ENCODE data around the gene FAM241A. TPM values are rescaled to one million over a fixed set of nuclear protein-coding genes. Genes with fewer than 3 reads are reported as not detected.
"Not testable (repeated sequence)": the region's sequence is repeated elsewhere in the genome, so short reads cannot be mapped to it uniquely, and the experiment has no call there.

The FAM241A gene
- total RNA-seq, 2 donors from 2014 or later, result 0.13 to 0.18 TPM

DNA sequence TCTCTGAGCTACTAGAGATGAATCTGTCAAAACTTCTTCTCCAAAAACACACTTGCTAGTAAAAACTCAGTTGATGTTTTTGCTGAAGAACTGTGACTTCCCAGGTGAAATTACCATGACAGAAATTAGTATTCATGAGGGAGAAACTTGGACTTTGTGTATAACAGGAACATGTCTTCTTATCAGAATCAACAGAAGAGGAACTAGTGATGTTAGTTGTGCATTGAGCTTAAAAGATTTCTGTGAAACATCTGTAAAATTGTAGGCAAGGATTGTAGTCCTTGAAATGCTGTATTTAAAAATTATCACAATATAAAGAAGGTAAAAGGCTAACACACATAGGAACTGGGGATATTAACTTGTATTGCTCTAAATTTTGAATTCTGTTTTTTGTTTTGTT is 11.3 kb downstream of the FAM241A start:
- Histone ChIP-seq H3K9me3 (ENCODE audit: control insufficient read depth, low read length) (no peaks in the 10 kb centered on the region), H3K4me3 (ENCODE audit: low read length) (no peak overlapping the region), H3K36me3 (ENCODE audit: control insufficient read depth, insufficient read depth, low read length) (no peaks in the 10 kb centered on the region), H3K9ac (ENCODE audit: extremely low read depth, low read length, poor library complexity, severe bottlenecking) (no peak overlapping the region), H3K27ac (ENCODE audit: low read depth, low read length) (no peak overlapping the region), H3K27me3 (ENCODE audit: control insufficient read depth, insufficient read depth, low read length, poor library complexity, severe bottlenecking) (no peaks in the 10 kb centered on the region), H3K4me1 (ENCODE audit: control insufficient read depth, insufficient read depth, low read length) (no peaks in the 10 kb centered on the region)
- Mint-ChIP-seq H3K27ac (no peak overlapping the region), H3K4me3 (no peak overlapping the region), H3K4me1 (peaks cover 6% of the 10 kb centered on the region), H3K27me3 (ENCODE audit: insufficient read depth) (peaks cover 10% of the 10 kb centered on the region), H3K9me3 (peaks cover under 1% of the 10 kb centered on the region), H3K36me3 (ENCODE audit: low read depth) (no peaks in the 10 kb centered on the region)
- TF ChIP-seq CTCF (conservative IDR thresholded peaks at IDR 0.05), result no peak
- no peak for DNase-seq

DNA sequence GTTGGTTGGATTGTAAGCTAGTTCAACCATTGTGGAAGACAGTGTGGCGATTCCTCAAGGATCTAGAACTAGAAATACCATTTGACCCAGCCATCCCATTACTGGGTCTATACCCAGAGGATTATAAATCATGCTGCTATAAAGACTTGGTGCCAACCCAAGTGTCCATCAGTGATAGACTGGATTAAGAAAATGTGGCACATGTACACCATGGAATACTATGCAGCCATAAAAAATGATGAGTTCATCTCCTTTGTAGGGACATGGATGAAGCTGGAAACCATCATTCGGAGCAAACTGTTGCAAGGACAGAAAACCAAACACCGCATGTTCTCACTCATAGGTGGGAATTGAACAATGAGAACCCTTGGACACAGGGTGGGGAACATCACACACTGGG is 18.5 kb downstream of the FAM241A start:
- not testable (repeated sequence) for H3K4me3 Mint-ChIP-seq; DNase-seq; H3K9ac ChIP-seq (ENCODE audit: extremely low read depth, low read length, poor library complexity, severe bottlenecking); H3K9me3 ChIP-seq (ENCODE audit: control insufficient read depth, low read length); H3K36me3 ChIP-seq (ENCODE audit: control insufficient read depth, insufficient read depth, low read length); H3K27ac Mint-ChIP-seq; H3K4me1 ChIP-seq (ENCODE audit: control insufficient read depth, insufficient read depth, low read length); H3K27me3 ChIP-seq (ENCODE audit: control insufficient read depth, insufficient read depth, low read length, poor library complexity, severe bottlenecking); H3K36me3 Mint-ChIP-seq (ENCODE audit: low read depth); H3K4me1 Mint-ChIP-seq; H3K4me3 ChIP-seq (ENCODE audit: low read length); H3K27ac ChIP-seq (ENCODE audit: low read depth, low read length)
- WGBS, 2 experiments (ENCODE audit: insufficient coverage in 1 of 2, insufficient read length in 1 of 2), result 83 to 91% methylated on average over 2 to 3 of the region's 3 CpGs
- H3K9me3 Mint-ChIP-seq, result peaks cover 10% of the 10 kb centered on the region
- peaks cover 12% of the 10 kb centered on the region for H3K27me3 Mint-ChIP-seq (ENCODE audit: insufficient read depth)

- Mint-ChIP-seq H3K27me3 (ENCODE audit: insufficient read depth) (peaks cover under 1% of the 10 kb centered on the region), H3K4me3 (no peak overlapping the region), H3K9me3 (peaks cover 1% of the 10 kb centered on the region), H3K36me3 (ENCODE audit: low read depth) (no peaks in the 10 kb centered on the region), H3K4me1 (no peaks in the 10 kb centered on the region), H3K27ac (no peak overlapping the region)
- Histone ChIP-seq H3K36me3 (ENCODE audit: control insufficient read depth, insufficient read depth, low read length) (no peaks in the 10 kb centered on the region), H3K27ac (ENCODE audit: low read depth, low read length) (no peak overlapping the region), H3K27me3 (ENCODE audit: control insufficient read depth, insufficient read depth, low read length, poor library complexity, severe bottlenecking) (no peaks in the 10 kb centered on the region), H3K4me3 (ENCODE audit: low read length) (no peak overlapping the region), H3K4me1 (ENCODE audit: control insufficient read depth, insufficient read depth, low read length) (no peaks in the 10 kb centered on the region), H3K9me3 (ENCODE audit: control insufficient read depth, low read length) (no peaks in the 10 kb centered on the region), H3K9ac (ENCODE audit: extremely low read depth, low read length, poor library complexity, severe bottlenecking) (no peak overlapping the region)
- TF ChIP-seq CTCF (conservative IDR thresholded peaks at IDR 0.05), result no peak
- DNase-seq, result no peak
Measured at GRCh38 chr4:112167794-112168193, 22.5 kb downstream of the FAM241A start.

GRCh38 chr4:112168719-112169500 is 23.7 kb downstream of the FAM241A start:
- Histone ChIP-seq H3K4me3 (ENCODE audit: low read length) (no peak overlapping the region), H3K27me3 (ENCODE audit: control insufficient read depth, insufficient read depth, low read length, poor library complexity, severe bottlenecking) (no peaks in the 10 kb centered on the region), H3K27ac (ENCODE audit: low read depth, low read length) (no peak overlapping the region), H3K36me3 (ENCODE audit: control insufficient read depth, insufficient read depth, low read length) (no peaks in the 10 kb centered on the region), H3K4me1 (ENCODE audit: control insufficient read depth, insufficient read depth, low read length) (no peaks in the 10 kb centered on the region), H3K9ac (ENCODE audit: extremely low read depth, low read length, poor library complexity, severe bottlenecking) (no peak overlapping the region), H3K9me3 (ENCODE audit: control insufficient read depth, low read length) (no peaks in the 10 kb centered on the region)
- TF ChIP-seq CTCF (conservative IDR thresholded peaks at IDR 0.05), result no peak
- DNase-seq, result no peak
- Mint-ChIP-seq H3K27ac (no peak overlapping the region), H3K4me1 (no peaks in the 10 kb centered on the region), H3K9me3 (no peaks in the 10 kb centered on the region), H3K4me3 (no peak overlapping the region), H3K36me3 (ENCODE audit: low read depth) (no peaks in the 10 kb centered on the region), H3K27me3 (ENCODE audit: insufficient read depth) (no peaks in the 10 kb centered on the region)
- 90% methylated on average over 10 to 12 of the region's 13 CpGs for WGBS, 2 experiments (ENCODE audit: insufficient coverage in 1 of 2, insufficient read length in 1 of 2)

All from endodermal cell (in vitro differentiated cells).